ENCODE measurements around the gene AKAP13.

GRCh38 chr15:85726454-85726853 is 346.1 kb downstream of the AKAP13 start:
- TF ChIP-seq CTCF (IDR thresholded peaks at IDR 0.05), result no peak
- no peak for TF ChIP-seq POLR2A (IDR thresholded peaks at IDR 0.05)

All from testis (tissue), 2 donors.